GM10266 (cell line): Measurements from ENCODE around the gene TPPP.

Source experiments
- DNase-seq: peaks from one replicate; pipeline ENCODE4 v3.0.0; 2012; ENCODE audit errors: extremely low spot score
- TF ChIP-seq, protein P1 (sequence below): IDR thresholded peaks from 2 replicates; pipeline ENCODE4 v1.5.1; 2012; ENCODE audit warnings: mild to moderate bottlenecking, low read depth; ENCODE audit not compliant: control insufficient read depth, insufficient read depth; ENCODE audit errors: missing control alignments

TPPP gene

DNA sequence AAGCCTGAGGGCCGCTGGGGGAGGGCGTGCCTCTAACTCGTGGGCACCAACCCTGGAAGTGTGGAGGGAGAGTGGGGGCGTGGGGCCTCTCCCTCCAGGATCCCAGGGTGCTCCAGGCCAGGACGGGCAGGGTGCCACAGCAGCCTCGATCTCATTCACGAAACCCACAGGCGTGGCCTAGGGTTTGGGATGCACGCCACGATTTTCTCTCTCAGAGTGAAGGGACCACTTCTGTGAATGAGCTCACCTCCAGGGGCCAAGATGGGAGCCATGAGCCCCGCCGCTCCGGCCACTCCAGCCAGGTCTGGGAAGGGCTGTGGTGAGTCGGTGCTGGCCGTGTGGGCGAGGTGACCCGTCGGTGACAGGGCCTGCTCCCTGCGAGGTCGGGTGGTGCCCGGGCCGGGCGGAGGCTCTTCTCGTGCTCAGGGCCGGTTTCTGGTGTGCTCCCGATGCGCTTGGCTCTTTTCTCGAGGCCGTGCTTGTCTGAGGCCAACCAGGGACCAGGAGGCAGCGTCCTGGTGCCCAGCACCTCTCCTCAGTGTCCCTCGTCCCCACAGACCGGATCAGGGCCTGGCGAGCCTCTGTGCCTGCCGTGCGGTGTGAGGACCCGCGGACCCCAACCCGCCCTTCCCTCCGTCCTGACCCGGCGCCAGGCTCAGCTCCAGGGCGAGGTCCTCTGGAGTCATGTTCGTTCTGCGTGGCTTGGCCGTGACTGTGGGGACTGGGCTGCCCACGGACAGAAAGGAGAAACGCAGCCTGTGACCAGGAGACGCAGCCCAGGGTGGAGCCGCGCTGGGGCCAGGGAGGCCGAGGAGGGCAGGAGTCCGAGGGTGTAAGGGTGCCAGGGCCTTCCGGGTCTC is 31.0 kb downstream of the TPPP start:
- TF ChIP-seq, protein P1, sequence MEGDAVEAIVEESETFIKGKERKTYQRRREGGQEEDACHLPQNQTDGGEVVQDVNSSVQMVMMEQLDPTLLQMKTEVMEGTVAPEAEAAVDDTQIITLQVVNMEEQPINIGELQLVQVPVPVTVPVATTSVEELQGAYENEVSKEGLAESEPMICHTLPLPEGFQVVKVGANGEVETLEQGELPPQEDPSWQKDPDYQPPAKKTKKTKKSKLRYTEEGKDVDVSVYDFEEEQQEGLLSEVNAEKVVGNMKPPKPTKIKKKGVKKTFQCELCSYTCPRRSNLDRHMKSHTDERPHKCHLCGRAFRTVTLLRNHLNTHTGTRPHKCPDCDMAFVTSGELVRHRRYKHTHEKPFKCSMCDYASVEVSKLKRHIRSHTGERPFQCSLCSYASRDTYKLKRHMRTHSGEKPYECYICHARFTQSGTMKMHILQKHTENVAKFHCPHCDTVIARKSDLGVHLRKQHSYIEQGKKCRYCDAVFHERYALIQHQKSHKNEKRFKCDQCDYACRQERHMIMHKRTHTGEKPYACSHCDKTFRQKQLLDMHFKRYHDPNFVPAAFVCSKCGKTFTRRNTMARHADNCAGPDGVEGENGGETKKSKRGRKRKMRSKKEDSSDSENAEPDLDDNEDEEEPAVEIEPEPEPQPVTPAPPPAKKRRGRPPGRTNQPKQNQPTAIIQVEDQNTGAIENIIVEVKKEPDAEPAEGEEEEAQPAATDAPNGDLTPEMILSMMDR, result no peak
- no peak for DNase-seq

DNA sequence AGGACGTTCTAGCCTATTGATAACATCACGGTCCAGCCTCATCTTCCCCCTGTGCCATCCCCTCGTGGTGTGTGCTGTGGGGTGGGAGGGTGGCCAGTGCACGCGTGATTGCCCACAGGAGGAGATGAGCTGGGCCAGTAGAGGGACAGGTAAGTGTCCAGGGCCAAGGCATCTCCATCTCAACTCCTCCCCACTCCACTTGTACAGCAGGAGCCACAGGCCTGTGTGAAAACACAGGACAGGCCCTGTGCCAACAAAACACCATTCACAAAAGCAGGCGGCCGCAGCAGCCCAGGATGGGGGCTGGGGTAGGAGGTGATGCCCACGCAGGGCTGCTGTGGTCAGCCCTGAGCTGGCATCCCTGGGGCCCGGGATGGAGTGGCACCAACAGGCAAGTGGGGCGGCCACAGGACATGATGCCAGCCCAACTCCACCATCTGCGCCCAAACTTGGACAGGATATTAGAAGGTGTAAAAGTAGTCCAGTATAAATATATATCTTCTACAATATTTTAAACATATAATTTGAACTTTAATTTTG is 32.6 kb downstream of the TPPP start:
- no peak for DNase-seq
- TF ChIP-seq, protein P1, result no peak

DNA sequence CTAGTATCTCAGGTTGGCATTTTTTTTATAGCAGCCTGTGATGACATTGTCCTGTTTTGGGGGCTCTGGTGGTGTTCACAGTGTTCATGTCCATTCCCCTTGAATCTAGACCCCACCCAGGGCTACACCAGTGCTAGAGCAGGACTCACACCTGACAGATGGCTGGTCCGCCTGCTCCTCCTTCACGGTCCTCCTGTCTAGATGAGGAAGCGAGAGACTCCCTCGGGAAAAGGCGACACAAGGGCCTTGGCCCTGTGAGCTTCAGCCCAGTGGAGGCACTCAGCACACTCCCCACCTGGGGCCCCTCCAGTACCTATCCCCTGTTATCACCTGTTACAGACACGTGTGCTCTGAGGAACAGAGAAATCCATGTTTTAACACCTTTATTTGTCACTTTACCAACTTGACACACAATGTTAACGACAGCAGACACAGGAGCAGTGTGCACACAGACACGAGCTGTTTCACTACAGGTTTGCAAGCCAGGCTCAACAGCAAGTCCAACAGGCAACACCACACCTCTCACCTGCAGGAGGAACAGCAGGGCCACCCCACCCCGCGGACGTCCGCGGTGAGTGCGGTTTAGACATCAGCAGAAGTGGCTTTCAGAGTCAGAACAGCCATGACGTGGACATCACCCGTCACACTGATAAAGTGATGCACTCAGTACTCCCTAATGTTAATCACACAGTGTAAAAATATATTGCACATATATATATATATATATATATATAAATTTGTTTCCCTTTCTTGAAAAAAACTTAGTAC is 33.5 kb downstream of the TPPP start:
- DNase-seq, result no peak
- TF ChIP-seq, protein P1, result no peak

DNA sequence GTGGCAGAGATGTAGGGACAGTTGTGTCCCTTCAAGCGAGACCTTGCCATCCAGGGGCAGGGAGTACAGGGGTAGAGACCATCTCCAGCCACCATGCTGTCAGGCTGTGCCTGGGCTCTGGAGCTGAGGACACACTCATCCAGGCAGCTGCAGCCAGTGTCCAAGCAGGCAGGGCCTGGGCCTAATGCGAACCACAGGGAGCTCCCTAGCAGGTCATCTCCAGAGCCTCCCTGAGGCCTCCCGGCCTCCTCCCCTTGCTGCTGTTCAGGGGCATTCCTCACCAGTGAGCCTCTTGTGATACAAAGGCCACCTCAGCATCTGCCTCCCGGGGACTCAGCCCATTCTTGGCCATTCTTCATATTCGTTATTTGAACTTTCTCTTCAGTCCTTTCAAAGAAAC is 35.0 kb downstream of the TPPP start:
- TF ChIP-seq, protein P1, result no peak
- no peak for DNase-seq

DNA sequence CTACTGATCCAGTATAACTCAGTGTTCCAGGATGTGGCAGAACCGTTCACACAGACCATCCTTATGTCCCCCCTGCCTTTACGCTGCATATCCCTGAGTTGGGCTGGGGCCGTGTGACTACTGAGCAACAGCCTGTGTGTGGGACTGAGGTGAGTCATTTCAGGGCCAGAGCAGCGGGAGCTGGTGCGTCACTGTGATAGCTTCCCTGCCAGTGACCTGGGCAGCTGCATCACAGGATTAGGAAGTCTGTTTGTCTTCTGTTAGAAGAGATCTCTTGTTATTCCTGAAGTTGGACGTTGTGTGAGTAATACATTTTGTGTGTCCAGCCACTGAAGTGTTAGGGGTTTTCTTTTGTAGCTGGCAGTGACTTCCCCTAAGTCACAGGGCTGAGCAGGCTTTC is 35.6 kb downstream of the TPPP start:
- no peak for DNase-seq
- TF ChIP-seq, protein P1, result no peak

DNA sequence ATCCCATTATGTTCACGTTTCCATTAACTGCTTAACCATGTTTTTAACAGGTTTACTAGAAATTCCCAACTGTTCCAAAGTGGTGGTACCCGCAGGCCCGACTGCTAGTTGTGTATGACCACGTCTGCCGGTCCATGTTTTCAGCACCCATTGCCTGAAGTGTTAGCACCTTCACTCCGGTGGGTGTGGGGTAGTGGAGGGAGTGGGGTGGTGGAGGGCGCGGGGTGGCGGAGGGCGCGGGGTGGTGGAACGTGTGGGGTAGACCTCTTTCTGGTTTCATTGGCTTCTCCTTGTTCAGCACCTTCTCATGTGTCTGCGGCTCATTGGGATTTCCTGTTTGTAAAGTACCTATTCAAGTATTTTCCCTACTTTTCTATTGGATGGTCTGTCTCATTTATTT is 37.7 kb downstream of the TPPP start:
- TF ChIP-seq, protein P1, result no peak
- DNase-seq, result no peak
